Left colon (tissue), 2 donors: ENCODE measurements around the gene CGB7. TPM values are rescaled to one million over a fixed set of nuclear protein-coding genes. Genes with fewer than 3 reads are reported as not detected.
A peak's percentile ranks its signal among the peaks of the same experiment; 100 is the strongest.

Experiments used
- ATAC-seq: fragments of 200-7000 bp; cut with Tn5 transposase; one replicate; pipeline ENCODE4 v1.9.1; 2020; ENCODE audit warnings: mild to moderate bottlenecking, moderate library complexity
- DNase-seq, 2 donors: peaks; one replicate each; pipeline ENCODE4 v3.0.0-alpha.2; 2020
- intact Hi-C, 2 donors: fragments of 100-400 bp; cut with DNase I in 1 of 2; cut with micrococcal nuclease in 1 of 2; formaldehyde crosslinking; loops; one replicate each; pipeline versions ENCODE4 v1.11.2 to v1.14.0; 2022; cut with DNase I, micrococcal nuclease
- long read RNA-seq: library from polyadenylated mRNA; unstranded; transcript quantifications from one replicate; pipeline ENCODE4 v2.0.0, GENCODE V29; 2021
- total RNA-seq, 2 donors: library from RNA; stranded (reverse); fragmentation: NEBNext Ultra II Directional; extraction: Animal tissue kit (Norgen Biotek cat#: 25700); gene quantifications; one replicate each; pipeline ENCODE4 v1.2.1, GENCODE V29; 2021
- donor health status: DM: no; HTN: no; CAD: no.
- donor health status: DM: yes; HTN: yes; CAD: no.

CGB7 gene
- total RNA-seq: not detected
- long read RNA-seq: 0 reads

DNA sequence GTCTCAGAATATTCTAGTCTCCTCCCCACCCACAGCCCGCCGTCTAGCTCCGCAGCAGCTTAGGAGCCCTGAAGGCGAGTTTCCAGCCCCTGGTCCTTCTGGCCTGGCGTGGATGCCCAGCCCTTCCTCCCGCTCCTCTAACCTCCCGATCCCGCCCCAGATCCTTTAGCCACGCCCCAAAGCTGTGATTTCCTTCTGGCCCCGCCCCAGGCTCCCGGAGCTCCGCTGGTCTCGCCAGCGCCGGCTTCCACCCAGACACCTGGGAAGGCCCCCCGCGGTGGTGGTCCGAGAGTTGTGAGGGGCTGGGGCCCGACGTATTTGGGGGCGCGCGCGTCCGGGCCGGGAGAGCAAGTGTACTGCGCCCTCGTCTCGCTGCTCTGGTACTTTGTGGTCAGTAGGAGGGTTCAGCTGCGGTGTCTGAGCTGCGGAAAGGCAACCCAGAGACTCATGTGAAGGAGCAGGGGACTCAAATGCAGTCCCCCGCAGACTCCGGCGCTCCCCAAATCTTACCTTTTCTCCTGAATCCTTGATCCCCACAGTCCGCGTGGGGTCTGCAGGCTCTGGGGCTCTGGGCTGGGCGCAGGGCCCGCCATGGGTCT is at the start of gene CGB7:
Gene CGB7 (minus strand): TSS at position 114 of the 599 bp plus-strand sequence. CDS start 2,374 bp downstream, outside the sequence.
- intact Hi-C loops: no loop called here
- DNase-seq: peak; percentile 70 to 84
- peak; percentile 85 for ATAC-seq

DNA sequence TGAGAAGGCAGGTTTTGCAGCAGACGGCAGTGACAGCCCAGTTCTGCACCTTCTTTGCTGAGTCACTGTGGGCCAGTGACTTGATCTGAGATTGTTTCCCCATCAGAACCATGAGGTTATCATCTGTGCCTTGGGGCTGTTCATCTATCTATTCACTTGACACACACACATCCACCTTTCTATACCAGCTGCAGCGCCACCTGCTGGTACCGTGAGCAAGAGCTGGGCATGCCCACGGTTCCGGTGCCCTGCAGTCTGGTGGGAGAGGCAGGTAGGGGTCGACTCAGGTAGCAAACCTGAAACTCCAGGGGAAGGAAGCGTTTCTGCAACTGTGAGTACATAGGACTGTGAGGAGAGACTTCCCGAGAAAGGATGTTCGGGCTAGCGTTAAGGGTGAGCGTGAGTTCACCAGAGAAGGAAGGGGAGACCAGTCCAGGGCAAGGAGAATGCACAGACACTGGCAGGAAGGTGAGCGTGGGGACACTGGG is 49.1 kb upstream of the CGB7 start:
- DNase-seq (peak in 1 of 2 donors; percentile 79), ATAC-seq (peak; percentile 71)
- intact Hi-C loops: loop anchor here in 1 of 2 donors (10.0 kb wide), 1 partner anchor 98 kb away; no protein-coding TSS in a partner anchor

DNA sequence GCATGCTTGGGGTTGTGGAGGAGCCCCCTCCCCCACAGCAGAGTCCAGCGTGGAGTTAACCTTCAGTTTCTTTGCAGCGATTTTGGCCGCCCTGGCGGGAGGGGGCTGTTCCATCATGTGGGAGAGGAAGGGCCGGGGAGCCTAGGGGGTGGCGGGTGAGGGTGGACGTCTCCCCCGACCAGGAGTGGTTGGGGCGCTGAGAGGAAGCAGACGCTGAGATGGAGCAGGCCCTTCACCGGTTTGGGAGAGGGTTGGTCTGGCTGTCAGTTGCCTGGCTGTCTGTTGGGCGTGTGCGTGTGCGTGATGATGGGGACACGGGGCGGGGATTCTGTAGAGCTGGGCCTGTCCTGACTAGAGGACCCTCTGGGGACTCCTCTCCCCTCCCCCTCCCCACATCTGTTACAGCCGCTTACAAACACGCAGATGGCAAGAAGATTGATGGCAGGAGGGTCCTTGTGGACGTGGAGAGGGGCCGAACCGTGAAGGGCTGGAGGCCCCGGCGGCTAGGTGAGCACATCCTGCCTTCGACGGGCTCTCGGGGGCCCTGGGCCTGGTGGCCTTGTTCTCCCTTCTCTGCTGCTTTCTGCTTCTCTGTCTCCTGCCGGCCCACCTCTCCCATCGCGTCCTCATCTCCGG is 46.8 kb upstream of the CGB7 start:
- ATAC-seq: no peak
- intact Hi-C loops: loop anchor here in 1 of 2 donors (10.0 kb wide), 1 partner anchor 100 kb away; no protein-coding TSS in a partner anchor
- no peak for DNase-seq

DNA sequence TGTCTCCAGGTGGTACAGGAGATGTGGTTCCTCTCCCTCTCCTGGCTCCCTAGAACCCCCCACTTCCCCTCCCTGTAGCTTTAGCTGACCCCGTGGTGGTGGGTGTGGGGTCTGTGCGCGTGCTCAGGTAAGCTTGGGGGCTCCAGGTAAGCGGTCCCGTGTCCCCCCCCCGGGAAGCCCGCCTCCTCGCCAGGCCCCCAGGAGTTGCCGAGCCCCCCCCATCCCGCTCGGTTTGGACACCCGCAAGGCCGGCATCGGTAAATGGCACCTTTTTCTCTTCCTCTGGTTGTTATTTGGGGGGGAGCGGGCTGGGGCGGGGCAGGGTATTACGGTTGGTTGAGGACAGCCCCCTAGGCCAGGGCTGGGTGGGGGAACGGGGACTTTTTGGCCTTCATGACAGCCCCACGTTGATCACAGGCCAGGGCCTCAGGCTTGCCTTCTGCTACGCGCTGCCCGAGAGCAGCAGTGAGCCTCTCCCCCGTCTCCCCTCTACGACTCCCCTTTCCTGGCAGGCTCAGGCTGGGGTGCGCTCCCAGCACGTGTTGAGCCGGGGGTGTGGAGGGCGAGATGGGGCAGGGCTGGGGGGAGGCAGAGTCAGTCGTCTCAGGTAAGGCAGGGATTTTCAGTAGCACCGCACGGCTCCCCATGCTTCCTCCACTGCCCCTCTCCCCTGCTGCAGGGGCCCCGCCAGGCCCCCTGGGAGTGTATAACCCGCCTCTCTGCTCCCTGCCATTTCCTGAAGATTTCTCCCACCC is 46.0 kb upstream of the CGB7 start:
- intact Hi-C loops: loop anchor here in 1 of 2 donors (10.0 kb wide), 1 partner anchor 101 kb away; no protein-coding TSS in a partner anchor

DNA sequence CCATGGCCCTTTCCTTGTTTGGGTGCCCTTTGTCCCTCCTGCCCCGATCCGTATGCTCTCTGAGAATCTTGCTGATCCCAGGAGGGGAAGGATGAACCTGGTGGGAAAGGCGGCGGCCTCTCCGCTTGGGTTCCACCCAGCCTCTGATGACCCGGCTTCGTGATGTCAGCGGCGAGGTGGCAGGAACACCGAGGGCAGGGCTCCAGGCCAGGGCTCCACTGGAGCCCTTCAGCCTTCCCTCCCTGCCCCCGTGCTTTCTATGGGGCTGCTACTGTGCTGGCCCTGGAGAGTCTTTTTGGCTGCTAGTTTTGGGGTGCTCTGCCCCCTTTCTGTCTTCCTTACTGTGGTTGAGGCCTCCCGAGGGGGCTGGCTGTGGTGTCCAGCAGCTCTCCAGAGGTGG is 44.8 kb upstream of the CGB7 start:
- intact Hi-C loops: loop anchor here in 1 of 2 donors (10.0 kb wide), 1 partner anchor 102 kb away; no protein-coding TSS in a partner anchor
- ATAC-seq: no peak
- no peak for DNase-seq

More for the DNA sequence above, 46.0 kb upstream of the CGB7 start:
- DNase-seq (no peak), ATAC-seq (no peak)

DNA sequence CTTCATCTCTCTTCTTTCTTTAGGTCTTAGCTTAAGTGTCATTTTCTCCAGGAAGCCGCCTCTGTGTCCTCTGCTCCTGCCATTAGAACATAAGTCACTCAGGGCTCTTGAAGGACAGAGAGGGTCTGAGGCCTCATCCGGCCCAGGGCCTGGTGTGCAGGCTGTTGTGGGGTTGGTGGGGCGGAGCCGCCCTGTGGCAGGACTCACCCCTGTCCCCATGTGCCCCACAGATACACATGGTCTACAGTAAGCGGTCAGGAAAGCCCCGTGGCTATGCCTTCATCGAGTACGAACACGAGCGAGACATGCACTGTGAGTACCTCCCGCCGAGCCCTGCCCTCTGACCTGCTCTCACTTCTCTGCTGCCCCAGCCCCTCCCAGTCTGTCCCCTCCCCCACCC is 43.6 kb upstream of the CGB7 start:
- DNase-seq (no peak), ATAC-seq (no peak)
- intact Hi-C loops: loop anchor here in 1 of 2 donors (10.0 kb wide), 1 partner anchor 104 kb away; no protein-coding TSS in a partner anchor

DNA sequence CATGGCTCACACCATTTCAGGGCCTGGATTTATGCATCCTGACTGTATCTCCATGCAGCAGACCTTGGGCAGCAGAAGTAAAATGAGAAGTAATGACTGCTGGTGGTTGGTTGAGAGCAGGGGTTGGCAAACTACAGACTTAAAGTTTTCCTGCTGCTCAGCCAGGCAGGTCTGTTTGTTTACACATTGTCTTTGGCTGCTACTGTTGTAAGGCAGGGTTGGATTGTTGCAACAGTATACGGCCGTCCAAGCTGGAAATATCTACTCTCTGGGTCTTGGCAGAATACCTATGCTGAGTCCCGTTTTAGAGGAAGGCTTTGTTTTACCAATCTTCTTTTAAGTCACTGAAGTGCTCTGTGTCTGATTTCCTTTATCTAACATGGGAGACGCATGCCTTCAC is 41.2 kb upstream of the CGB7 start:
- intact Hi-C loops: loop anchor here in 1 of 2 donors (5.0 to 10.0 kb wide), 2 partner anchors 49 to 96 kb away; no protein-coding TSS in a partner anchor
- ATAC-seq (no peak), DNase-seq (no peak)

DNA sequence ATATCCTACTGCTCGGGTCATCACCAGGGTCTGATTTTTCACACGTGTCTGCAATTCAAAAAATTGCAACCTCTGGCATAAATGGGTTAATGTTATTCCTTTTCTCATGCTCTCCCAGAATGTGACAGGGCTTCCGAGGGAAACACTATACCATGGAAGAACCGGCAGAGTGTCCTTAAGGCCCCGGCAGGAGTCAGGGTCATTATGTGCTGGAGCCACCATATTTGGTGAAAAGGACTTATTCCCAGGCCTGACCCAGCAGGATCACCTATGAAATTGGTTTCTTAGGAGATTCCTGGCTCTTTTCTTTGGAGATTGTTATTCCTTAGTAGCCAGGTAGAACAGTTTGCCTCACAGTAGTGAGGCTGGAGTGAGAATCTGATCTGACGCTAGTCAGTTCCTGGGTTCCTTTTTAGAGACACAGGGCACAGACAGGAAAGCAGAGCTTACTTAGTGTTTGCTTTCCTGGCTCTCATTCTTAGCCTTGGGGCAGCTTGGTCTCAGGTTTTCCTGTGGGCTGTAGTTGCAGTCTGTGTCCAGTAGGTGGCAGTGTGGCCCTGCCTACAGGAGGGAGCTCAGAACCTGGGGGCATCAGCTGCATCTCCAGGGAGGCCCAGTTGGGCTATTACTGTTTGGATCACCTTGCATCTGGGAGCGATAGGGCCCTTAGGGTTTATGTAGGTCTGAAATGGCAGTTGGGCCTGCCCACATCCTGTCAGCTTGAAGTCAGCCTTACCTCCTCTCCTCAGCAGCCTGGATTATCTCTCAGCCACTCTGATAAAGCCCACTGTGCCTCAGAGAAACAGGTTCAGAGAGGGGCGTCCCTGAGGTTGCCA is 40.1 kb upstream of the CGB7 start:
- ATAC-seq: peak; percentile 79
- peak in 1 of 2 donors; percentile 67 for DNase-seq
- intact Hi-C loops: loop anchor here in 1 of 2 donors (5.0 to 10.0 kb wide), 2 partner anchors 50 to 97 kb away; no protein-coding TSS in a partner anchor

DNA sequence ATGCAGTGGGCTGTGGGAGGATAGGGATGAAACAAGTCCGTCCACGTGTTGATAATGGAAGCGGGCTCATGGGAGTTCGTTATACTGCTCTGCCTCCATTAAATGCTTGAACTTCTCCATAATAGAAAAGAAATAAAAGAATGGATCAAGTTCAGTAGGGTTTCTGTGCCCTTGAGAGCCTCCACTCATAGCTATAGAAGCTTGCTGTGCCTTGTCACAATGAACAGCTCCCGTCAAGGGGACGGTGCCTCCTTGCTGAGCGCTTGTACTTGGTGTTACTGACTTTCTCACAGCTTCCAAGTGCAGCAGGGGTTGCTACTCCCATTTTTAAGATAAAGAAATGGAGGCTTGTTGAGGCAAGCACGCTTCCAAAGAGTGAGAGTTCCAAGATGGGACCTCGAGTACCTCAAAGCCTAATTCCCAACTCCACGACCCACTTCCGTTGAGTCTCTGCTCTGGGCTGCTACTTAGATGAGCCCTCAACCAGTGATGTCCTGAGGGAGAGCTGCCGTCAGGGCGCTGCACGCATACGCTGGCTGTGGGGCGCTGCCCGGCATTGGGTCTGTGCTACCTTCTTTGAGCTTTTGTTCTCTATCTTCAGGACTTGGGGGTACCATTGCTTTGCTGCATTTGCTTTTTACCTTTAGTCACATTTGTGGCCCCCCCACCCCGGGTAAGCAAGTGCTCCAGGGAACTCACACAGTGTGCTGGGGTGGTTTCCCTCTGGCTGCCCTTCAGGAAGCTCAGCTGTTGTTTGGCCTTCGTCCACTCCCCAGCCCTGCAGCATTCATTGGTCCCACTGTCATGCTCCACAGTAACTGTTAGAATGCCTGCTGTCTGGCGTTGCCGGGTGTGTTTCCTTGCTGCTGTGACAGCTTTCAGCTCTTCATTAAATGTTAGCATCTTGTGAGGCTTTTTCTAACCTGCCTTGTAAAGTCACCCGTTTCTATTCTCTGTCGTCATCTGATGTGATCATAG is 37.2 kb upstream of the CGB7 start:
- no peak for ATAC-seq
- no peak for DNase-seq
- intact Hi-C loops: loop anchor here in 1 of 2 donors (5.0 to 10.0 kb wide), 2 partner anchors 53 to 100 kb away; no protein-coding TSS in a partner anchor

DNA sequence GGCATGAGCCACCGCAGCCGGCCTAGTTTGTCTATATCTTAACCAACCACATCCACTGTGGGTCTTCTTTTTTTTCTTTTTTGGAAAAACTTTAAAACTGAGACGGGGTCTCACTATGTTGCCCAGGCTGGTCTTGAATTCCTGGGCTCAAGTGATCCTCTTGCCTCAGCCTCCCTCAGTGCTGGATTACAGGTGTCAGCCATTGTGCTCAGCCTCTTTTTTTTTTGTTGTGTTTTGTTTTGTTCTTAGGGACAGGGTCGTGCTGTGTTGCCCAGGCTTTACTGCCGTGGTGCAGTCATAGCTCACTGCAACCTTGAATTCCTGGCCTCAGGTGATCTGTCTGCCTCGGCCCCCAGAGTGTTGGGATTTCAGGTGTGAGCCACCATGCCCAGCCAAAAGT is 35.1 kb upstream of the CGB7 start:
- intact Hi-C loops: loop anchor here in 1 of 2 donors (10.0 kb wide), 1 partner anchor 102 kb away; no protein-coding TSS in a partner anchor
- ATAC-seq: no peak

DNA sequence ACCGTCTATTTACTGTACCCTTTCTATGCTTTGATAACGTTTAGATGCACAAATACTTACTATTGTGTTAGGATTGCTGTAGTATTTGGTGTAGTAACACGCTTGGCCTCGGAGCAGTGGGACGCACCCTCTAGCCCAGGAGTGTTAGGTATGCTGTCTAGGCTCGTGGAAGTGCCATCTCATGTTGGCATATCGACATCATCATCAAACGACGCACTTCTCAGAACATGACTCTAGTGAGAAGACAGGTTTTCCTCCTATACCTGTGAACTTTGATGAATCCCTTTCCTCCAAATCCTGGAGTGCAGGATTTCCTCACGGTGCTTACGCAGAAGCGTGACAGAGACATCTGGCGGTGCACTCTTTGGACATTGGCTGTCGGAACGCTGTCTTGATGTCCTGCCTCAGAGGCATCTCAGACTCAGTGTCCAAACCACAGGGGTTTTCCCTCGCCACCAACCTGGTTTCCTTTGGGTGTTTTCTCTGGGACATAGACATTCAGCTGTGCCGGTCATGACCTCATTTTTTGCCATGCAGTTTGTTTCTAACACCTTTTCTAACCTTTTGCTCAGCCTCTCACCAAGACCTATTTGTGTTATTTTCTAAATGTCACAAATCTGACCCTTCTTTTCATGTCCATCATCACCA is 34.0 kb upstream of the CGB7 start:
- no peak for DNase-seq
- intact Hi-C loops: loop anchor here in 1 of 2 donors (10.0 kb wide), 1 partner anchor 103 kb away; no protein-coding TSS in a partner anchor
- ATAC-seq: no peak

More for the DNA sequence above, 35.1 kb upstream of the CGB7 start:
- DNase-seq: no peak

DNA sequence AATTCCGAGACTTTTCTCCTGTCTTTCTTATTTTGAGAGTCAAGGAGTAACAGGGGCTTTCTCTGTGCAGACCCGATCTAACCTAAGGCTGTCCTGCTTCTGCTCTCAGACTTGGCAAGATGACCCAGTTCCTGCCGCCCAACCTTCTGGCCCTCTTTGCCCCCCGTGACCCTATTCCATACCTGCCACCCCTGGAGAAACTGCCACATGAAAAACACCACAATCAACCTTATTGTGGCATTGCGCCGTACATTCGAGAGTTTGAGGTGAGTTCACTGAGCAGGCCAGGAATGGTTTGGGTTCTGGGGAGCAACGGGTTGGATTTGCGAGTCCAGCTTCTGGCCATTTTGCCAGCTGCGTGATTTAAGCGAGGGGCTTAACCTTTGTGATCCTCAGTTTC is 28.7 kb upstream of the CGB7 start:
- ATAC-seq: no peak
- no peak for DNase-seq
- intact Hi-C loops: no loop called here

DNA sequence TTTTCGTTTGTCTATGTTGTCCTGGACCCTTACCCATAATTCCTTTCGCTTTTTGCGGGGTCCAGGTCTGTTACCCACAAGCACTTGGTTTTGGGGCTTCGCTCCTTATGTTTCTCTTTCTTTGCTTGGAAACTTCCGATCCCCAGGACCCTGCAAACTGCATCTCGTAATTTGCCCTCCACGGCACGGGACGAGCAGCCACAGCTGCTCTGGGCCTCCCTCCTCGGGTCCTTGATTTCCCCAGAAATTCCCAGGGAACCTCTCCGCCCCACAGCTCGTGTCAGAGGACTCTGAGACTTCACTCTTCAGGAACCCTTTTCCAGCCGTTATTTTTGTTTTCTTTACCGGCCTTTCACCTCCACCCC is 28.3 kb upstream of the CGB7 start:
- DNase-seq: no peak
- intact Hi-C loops: no loop called here
- ATAC-seq: no peak

DNA sequence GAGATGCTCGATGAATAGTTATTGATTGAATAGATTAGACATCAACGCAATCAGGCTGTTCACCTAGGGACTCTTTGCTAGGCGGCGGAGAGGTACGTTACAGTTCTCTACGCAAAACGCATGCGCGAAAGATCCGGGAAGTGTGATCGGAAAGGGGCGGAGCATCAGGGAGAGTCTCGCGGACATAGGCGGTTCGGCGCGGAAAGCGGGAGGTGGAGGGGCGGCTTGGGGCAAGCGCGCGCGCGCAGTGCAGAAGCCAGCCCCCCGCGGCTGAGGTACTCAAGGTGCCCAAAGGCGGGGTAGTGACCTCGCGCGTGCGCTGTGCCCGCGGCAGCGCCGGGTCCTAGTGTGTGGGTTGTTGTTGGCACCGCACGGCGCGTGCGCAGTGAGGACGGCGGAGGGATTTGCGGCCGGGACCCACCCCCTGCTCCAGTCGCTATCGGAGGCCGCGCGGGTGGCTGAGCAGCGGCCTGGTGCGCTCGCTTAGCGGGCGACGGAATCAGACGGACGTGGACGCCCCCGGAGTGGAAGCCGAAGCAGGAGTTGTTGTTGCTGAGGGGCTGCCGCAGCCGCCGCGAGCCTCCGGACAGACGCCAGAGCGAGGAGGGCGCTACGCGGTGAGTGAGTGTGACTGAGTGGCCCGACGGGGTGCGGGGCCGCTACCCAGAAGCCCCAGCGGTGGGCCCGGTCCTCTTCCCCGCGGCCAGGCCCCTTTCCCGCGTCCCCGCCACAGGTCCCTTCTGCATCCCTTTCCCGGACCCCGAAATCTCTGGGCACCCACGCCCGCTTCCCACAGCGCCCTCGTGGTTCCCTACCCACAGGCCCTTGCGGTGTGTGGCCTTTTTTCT is 27.7 kb upstream of the CGB7 start, which contains the start of gene SNRNP70:
Gene SNRNP70 (plus strand): TSS at position 432 of the 848 bp plus-strand sequence. CDS start 964 bp downstream, outside the sequence.
- ATAC-seq: peak; percentile 95
- intact Hi-C loops: no loop called here
- peak; percentile 99 for DNase-seq

DNA sequence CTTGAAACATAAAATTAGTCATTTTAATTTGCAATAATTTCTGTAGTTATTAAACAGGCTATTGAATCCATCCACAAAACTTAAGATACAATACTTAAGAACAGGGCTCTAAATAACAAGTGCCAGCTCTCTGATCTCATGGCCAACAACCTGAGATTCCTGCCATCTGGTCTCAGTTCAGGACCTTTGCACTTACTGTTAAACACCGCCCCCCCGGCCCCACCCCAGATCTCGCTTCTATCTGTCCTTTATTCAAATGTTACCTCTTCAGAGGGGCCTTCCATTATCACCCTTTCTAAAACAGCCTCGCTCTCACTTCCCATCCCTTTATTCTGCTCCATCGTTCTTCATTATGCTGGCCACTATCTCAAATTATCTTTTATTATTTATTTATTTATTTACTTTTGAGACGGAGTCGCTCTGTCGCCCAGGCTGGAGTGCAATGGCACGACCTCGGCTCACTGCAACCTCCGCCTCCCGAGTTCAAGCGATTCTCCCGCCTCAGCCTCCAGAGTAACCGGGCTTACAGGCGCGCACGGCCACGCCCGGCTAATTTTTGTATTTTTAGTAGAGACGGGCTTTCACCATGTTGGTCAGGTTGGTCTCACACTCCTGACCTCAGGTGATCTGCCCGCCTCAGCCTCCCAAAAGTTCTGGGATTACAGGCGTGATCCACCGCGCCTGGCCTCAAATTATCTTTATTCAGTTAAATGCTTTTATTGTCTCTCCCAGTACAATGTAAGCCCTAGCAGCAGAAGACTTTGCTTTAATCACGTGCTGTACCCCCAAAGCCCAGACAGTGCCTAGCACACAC is 26.9 kb upstream of the CGB7 start:
- peak; percentile 13 for ATAC-seq
- DNase-seq: peak in 1 of 2 donors; percentile 39
- intact Hi-C loops: no loop called here
